HG03066 (cell line): ENCODE data around the gene DVL1.

ENCODE experiments used
- ATAC-seq: cut with Tn5 transposase; IDR thresholded peaks from one replicate; pipeline ENCODE4 v1.9.1; 2021; ENCODE audit warnings: low read depth; ENCODE audit not compliant: unreplicated experiment

Gene DVL1

DNA sequence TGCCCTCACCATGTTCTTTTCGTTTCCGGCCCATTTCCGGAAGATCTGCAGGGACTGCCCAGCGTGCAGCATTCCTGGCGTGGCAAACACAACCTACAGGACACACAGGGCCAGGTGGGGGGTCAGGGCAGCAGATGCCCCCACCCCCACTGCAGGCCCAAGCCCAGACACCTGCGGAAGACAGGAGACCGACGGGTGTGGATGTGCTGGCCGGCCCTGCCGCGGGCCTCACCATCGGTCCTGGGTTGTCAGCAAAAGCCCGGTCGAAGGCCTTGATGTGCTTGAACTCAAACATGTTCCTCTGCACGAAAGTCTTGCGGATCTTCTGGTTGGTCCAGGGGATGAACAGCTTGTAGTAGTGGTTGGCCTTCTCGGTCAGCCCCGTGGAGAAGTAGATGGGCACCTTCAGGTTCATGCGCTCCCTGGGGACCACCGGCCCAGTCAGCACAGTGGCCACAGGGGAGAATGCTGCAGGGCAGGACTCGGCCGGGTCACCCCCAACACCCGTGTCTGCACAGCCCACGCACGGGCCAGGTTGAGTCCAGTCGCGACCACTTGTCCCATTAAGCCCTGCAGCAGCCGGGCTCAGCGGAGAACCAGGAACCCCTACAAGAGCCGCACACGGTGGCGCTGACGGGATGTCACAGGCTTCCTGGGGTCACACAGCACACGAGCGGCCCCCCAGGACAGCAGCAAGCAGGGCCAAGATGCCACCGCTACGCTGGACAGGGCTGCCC, 35.5 kb downstream of the DVL1 start:
- ATAC-seq, result no peak

DNA sequence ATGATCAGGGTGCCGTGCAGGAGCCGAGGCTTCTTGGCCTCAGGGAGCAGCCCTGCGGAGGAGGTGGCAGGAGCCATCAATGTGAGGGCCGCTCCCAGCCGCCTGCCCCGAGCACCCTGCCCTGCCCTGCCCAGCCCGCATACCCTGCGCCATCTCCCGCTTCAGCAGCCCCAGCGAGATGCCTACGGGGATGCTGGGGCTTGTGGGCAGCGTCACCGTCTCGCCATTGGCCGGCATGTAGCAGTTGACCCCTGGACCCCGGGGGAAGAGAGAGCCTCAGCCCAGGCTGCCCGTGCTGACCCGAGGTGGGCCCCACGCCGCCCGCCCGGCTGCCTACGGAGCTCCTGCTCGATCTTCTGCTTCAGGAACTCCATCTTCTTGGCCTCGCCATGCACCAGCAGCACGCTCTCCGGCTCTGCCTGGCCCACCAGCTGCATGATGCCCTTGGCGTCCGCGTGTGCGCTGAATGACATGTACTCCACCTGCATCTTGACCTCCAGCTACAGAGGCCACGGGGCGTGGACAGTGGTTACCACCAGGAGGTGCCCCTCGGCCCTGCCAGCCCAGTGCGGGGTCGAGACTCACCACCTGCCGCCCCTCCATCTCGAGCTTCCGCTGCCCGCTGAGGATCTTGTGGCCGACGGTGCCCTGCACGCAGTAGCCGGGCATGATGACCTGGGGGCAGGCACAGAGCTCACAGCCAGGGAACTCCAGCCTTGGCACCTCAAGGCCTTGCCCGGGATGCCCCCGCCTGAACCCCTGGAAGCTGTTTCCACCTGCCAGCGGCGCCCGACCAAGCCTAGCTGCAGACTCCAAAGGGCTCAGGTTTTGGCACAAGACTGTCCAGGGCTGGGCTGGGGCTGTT, 36.5 kb downstream of the DVL1 start:
- no peak for ATAC-seq

DNA sequence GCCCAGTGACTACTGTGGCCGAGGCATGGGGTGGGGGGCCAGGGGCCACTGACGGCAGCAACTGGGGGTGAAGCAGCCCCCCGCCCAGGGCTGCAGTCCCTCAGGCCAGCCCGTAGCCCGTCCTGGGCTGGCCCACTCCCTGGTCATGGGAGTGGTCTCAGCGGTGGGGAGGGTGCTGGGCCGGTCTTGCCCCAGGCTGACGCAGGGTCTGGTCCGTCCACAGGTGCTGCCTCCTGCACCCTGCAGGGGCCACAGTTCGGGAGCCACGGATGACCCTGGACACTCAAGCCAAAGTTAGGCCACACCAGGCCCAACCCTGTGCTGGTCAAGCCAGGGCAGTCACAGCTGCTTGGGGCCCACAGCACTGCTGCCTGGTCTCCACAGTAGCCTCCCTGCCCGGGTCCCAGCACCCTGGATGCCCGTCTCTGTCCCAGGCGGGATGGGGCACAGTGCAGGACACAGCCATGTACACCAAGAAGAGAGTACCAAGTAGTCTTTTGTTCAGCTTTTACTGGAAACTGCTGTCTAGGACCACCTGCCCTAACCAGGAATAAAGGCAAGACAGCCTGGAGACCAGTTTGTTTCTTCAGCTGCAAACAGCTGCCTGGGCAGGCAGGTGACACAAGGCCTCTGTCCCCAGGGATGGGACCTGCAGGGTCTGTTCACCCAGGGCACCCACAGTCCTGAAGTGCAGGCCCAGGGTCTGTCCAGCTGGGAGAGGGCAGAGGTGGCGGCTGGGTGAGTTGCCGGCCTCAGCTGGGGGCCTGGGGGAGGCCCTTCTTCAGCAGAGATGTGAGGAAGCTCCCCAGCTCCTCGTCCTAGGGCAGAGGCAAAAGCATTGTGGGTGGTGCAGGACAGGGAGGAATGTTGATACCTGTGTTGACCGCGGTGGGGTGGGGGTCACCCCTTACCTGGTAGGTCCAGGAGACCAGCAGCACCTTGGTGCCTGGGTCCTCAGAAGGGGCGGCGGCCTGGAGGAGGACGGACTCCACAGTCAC, 37.8 kb downstream of the DVL1 start:
- ATAC-seq, result no peak

GRCh38 chr1:1310476-1311053, 38.7 kb downstream of the DVL1 start:
- ATAC-seq, result no peak

DNA sequence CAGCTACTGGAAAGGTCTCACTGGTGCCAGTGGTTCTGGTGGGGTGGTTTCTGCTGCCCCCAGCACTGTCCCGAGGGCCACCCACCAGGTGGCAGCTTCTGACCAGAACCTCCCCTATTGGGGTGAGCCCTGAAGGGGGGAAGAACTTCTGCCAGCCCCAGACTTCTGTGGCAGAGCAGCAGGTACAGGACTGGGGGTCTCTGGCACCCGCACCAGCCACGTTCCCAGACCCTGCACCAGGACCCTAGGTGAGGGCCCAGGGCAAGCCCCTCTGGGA, 39.2 kb downstream of the DVL1 start:
- ATAC-seq, result no peak

DNA sequence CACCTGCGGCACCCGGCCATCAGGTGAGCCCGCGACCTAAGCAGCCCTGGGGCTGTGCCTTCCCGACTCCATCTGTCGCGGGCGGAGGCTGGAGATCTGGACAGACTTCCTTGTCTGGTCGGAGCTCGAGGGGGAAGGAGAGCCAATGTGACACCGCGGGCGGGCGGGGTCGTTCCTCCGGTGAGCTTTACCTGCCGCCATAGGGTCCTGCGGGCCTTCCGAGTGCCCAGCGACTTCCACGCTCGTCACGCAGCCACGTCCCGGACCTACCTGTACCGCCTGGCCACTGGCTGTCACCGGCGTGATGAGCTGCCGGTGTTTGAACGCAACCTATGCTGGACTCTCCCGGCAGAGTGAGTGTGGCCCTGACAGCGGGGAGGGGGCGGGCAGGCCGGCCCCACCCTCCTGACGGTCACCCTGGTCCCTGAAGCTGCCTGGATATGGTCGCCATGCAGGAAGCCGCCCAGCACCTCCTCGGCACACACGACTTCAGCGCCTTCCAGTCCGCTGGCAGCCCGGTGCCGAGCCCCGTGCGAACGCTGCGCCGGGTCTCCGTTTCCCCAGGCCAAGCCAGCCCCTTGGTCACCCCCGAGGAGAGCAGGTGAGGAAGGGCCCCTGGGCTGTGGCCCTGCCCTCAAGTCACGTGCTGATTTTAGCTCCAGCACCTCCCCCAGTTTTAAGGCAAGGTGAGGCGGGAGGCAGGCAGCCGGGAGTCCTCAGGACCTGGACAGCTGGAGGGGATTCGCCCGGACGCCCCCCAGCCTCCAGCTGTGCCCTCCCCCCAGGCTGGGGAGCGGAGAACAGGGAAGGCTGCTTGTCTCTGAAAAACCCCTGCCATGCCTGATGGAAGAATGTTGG, 39.7 kb downstream of the DVL1 start:
- no peak for ATAC-seq

GRCh38 chr1:1308756-1309250, 40.4 kb downstream of the DVL1 start:
- ATAC-seq, result no peak

DNA sequence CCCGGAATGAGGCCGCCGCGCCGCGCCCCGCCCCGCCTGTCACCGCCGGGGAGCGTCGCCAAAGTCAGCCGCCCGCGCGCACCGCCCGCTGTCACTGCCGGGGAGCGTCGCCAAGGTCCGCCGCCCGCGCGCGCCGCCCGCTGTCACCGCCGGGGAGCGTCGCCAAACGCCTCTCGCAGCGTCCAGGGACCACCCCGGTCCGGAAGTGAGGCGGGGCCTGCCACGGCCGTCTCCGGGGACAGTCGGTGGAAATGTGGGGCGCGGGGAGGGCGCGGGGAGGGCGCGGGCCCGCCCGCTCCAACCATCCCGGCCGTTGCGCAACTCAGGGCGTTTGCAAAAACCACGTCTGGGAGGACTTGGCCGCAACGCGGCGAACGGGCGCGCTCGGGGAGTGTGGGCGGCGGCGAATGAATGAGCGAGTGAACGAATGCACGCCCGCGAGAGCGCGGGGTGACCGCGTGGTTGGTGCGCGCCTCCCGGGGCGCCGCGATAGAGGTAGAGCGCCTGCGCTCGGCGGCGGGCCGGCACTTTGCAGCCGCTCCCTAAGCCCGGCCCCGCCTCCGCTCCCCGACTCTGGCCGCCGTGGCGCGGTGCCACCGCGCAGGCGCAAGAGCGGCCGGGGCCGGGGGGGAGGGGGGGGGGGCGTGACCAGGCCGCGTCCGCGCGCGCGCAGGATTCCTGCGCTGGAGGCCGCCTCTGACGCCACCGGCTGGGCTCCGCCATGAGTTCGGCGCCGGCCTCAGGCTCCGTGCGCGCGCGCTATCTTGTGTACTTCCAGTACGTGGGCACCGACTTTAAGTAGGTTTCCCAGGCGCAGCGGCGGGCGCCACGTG, 41.1 kb downstream of the DVL1 start, which contains the start of the genes ACAP3 and PUSL1:
Gene ACAP3, minus strand, starts transcription at position 8 of the 833 bp plus-strand sequence. CDS start 115 bp downstream, outside the sequence.
Gene PUSL1, plus strand, starts transcription at position 675 of the 833 bp plus-strand sequence. Its CDS starts 47 bp downstream, at position 722.
- ATAC-seq, result peak; percentile 57

DNA sequence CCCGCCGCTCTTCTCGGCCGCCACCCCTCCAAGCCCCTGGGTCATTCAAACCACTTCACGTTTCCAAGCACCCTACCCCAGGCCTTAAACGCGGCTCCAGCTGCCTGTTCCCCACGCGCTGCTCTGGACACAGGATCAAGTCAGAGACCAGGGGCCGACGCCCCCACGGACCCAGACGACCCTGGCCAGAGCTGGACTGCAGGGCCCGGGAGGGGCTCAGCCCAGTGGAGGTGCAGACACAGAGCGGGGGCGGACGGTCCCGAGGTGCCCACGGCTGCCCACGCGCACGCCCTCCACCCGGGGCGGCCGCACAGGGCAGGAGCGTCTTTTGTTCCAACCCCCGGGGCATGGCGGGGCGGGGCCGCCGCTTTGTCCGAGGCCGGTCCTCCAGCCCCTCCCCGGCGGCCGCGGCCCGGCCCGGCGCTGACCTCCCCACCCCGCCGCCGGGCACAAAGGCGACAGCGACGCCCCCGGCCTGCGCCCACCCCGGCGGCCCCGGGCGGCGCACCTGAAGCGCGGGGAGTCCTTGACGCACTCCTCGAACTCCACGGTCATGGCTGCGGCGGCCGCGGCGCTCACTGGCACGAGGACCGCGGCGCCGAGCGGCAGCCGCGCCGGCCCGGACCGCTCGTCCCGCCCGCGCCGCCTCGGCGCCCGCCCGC, 41.8 kb downstream of the DVL1 start:
- ATAC-seq, result peak; percentile 2

- ATAC-seq, result no peak
Measured at GRCh38 chr1:1306661-1307260, 42.5 kb downstream of the DVL1 start.

GRCh38 chr1:1306070-1306660, 43.1 kb downstream of the DVL1 start:
- no peak for ATAC-seq

DNA sequence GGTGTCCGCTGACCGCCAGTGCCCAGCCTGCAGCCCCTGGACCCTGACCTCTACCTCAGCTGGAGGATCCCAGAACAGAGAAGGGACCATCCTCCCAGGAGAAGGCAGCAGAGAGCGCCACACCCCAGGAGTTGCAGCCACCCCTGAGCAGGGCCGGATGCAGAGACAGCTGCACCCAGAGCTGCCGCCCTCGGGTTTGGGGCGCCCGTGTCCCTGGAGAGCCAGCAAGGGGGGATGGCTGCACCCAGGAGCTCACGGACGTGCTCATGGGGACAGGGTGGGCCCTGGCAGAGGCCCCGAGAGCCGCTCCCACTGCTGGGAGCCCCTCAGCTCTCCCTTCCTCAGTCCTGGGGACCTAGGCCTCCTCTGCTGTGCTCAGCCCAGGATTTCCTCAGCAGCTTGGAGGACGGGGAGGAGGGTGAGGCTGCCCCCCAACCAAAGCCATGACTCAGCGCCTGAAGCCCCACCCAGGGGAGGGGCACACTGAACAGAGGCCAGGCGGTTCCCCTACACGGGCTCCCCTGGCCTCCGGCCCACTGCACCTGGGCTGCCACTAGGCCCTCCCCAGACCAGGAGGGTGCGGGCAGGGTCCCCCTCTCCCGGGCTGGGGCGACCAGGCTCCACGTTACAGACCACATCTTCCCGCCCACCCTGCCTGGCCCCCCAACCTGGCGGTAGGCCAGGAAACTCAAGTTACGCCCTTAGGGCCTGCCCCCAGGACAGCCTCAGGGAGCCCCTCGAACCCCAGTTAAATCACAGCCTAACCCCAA, 43.7 kb downstream of the DVL1 start:
- no peak for ATAC-seq

DNA sequence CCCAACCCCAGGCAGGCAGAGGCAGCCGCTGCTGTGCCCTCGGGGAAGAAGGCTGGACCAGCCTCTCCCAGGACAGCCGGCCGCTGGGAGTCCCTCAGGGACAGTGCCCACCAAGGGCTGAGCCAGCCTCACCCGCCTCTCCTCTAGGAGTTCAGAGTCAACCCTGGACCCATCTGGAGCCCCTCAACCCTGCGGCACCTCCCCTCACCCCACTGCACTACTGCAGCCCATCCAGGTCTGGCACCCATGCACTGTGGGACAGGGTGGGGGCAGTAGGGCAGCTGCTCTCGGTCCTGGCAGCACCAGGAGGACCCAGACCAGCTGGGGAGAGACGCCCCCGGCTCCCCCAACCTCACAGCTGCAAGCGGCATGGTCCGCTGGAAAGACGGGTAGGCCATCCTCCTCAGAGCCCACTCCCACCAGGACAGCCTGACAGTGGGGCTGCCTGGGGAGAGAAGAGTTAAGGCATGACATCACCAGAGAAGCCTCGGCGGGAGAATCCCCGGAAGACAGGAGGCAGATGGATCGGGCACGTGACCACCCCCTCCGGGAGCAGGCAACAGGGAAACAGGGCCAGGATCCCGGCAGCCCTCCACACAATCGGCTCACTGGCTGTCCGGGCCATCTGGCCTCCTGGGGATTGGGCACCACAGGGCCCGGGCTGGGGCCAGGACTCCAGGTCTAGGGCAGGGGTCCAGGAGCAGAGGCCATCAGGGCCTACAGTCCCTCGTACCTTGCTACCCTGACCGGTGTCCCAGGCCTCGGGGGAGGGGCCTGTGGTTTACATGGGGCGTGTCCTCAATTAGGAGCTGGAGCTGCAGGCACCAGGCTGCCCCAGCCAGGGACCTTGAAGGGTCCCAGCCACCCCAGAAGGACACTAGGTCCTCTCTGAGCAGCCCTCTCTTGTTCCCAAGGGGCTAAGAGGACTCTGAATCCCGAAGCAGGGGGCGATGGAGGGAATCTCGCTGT, 44.6 kb downstream of the DVL1 start:
- ATAC-seq, result no peak

DNA sequence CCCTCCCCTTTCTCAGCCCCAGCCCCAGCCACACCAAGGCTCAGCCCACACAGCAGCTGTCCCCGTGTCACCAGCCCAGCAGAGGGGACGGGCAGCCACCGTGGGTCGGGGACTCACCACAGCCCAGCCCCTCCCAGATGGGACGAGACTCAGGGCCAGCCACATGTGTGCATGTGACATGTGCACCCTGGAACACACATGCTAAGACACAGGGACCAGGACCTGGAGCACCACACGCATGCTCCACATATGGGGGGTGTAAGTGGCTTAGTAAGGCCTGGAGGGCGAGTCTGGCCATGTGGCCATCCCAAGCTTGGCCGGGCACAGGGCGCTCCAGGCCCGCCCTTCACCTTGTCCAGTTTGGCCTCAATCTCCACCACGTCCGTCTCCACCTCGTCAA, 45.5 kb downstream of the DVL1 start:
- no peak for ATAC-seq

DNA sequence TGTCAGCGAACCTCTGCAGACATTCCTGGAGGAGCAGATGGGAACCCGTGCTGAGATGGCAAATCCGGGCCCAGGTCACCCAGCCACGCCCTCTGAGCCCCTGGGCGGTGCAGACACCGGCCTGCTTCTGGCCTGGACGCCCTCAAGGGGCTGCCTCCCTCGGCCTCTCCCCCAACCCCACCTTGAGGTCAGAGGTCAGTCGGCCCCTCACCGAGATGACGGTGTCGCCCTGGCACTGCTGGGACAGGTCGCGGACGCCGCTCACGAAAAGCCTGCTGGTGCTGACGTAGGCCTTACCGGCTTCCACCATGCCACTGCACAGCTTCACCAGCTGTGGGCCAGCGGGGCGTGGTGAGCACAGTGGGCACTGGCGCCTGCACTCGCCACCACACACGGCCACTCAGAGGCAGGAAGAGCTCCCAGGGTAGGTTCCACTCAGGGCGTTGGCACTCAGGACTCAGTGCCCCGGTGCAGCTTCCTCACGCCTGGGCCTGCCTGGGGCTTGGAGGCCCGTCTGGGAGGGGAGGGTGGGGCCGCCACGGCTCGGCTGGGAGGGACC, 46.2 kb downstream of the DVL1 start:
- no peak for ATAC-seq
